HepG2 (cell line): Measurements from ENCODE around the gene SMIM13. TPM values are rescaled to one million over a fixed set of nuclear protein-coding genes. Genes with fewer than 3 reads are reported as not detected.

Experiments
- ATAC-seq: fragments of 200-7000 bp; cut with Tn5 transposase; 3 replicates; pipeline ENCODE4 v1.9.1; 2020; ENCODE audit warnings: mild to moderate bottlenecking, moderate library complexity
- BruUV-seq: library from RNA; stranded (reverse); fragments of 400-500 nt; replicated peaks from 2 replicates; lab custom pipeline; 2021; lab: Mats Ljungman, UMichigan
- CTCF ChIA-PET: fragments of 300-600 bp; formaldehyde crosslinking; extraction: SDS; loops from one replicate; lab custom pipeline; 2021; ENCODE audit warnings: low total read pairs, inconsistent platforms, low intra/inter-chr PET ratio; lab: Yijun Ruan, JAX
- POLR2A ChIA-PET: fragments of 350-600 bp; sonication (Branson Sonifier 250); formaldehyde crosslinking; loops from one replicate; lab custom pipeline; 2020; ENCODE audit warnings: antibody characterized with exemption, inconsistent platforms; lab: Yijun Ruan, JAX
- DNase-seq: peaks from one replicate; pipeline ENCODE4 v3.0.0-alpha.2; 2015; ENCODE audit warnings: low spot score
- FAIRE-seq: peaks from 3 replicates; lab custom pipeline; 2011; peaks lifted over from hg19 to GRCh38; lab: Jason Lieb, UNC
- H2AFZ ChIP-seq: one replicate; pipeline ENCODE4 v1.6.1; 2011; ENCODE audit warnings: low read length, inconsistent platforms
- H3K27ac ChIP-seq: fragments of 300-600 bp; 3 replicates; pipeline ENCODE4 v1.8.0; 2011; ENCODE audit warnings: mixed run types, mild to moderate bottlenecking, mixed read lengths, low read length, inconsistent platforms; ENCODE audit not compliant: insufficient read depth; ENCODE audit errors: extremely low read length
- H3K27me3 ChIP-seq, 2 experiments: fragments of 200-600 bp in 1 of 2; 2 replicates in 1 of 2; 3 replicates in 1 of 2; pipeline versions ENCODE4 v1.6.0 to v1.8.0; 2011; ENCODE audit warnings: low read length in 2 of 2, mild to moderate bottlenecking in 2 of 2, moderate library complexity in 2 of 2, inconsistent platforms in 1 of 2; ENCODE audit not compliant: insufficient read depth in 2 of 2, control insufficient read depth in 1 of 2
- H3K36me3 ChIP-seq, 2 experiments: fragments of 200-600 bp in 1 of 2; replicated peaks in 1 of 2; 2 replicates in 1 of 2; 3 replicates in 1 of 2; pipeline versions ENCODE4 v1.5.1 to v1.8.0; 2011; ENCODE audit warnings: low read length in 2 of 2, inconsistent platforms in 1 of 2; ENCODE audit not compliant: insufficient read depth in 2 of 2, control insufficient read depth in 1 of 2
- H3K4me1 ChIP-seq: 2 replicates; pipeline ENCODE4 v1.5.1; 2012; ENCODE audit warnings: low read length, inconsistent platforms; ENCODE audit not compliant: insufficient read depth
- H3K4me2 ChIP-seq: 2 replicates; pipeline ENCODE4 v1.6.0; 2011; ENCODE audit warnings: low read depth, low read length, inconsistent platforms
- H3K4me3 ChIP-seq, 3 experiments: fragments of 200-600 bp in 1 of 3; sonication (generic), shearing (Covaris generic) in 1 of 3; replicated peaks in 1 of 3; 2 replicates each; pipeline ENCODE4 v1.5.1; 2011 to 2016; ENCODE audit warnings: low read length in 3 of 3, inconsistent platforms in 2 of 3, low read depth in 2 of 3, mild to moderate bottlenecking in 2 of 3, control low read depth in 1 of 3, mixed read lengths in 1 of 3; ENCODE audit not compliant: insufficient read depth in 1 of 3
- H3K79me2 ChIP-seq: one replicate; pipeline ENCODE4 v1.6.1; 2011; ENCODE audit warnings: low read length, inconsistent platforms; ENCODE audit not compliant: insufficient read depth
- H3K9ac ChIP-seq: 2 replicates; pipeline ENCODE4 v1.6.0; 2011; ENCODE audit warnings: mild to moderate bottlenecking, low read depth, low read length, inconsistent platforms; ENCODE audit not compliant: insufficient read depth
- H3K9me3 ChIP-seq: 2 replicates; pipeline ENCODE4 v1.5.1; 2012; ENCODE audit warnings: mild to moderate bottlenecking, low read length
- H4K20me1 ChIP-seq: 2 replicates; pipeline ENCODE4 v1.6.0; 2011; ENCODE audit warnings: inconsistent platforms, mild to moderate bottlenecking, low read length, moderate library complexity; ENCODE audit not compliant: insufficient read depth
- EZH2 ChIP-seq: conservative IDR thresholded peaks from 2 replicates; pipeline ENCODE4 v1.6.1; 2012; ENCODE audit warnings: mild to moderate bottlenecking, low read depth, low read length, moderate library complexity
- GABPB1 ChIP-seq: IDR thresholded peaks from 2 replicates; pipeline ENCODE4 v1.6.1; 2016; ENCODE audit warnings: mild to moderate bottlenecking, missing genetic modification reagents, moderate library complexity, missing compliant biosample characterization
- GLI4 ChIP-seq: sonication (generic); formaldehyde crosslinking; IDR thresholded peaks from 2 replicates; pipeline ENCODE4 v1.5.1; 2020; ENCODE audit warnings: missing genetic modification reagents, mild to moderate bottlenecking, moderate library complexity, borderline replicate concordance
- HNRNPUL1 ChIP-seq: fragments of 200-400 bp; formaldehyde crosslinking; IDR thresholded peaks from 2 replicates; pipeline ENCODE4 v1.6.1; 2017; ENCODE audit warnings: low read depth, mild to moderate bottlenecking, low read length, moderate library complexity
- SP2 ChIP-seq: sonication (generic); formaldehyde crosslinking; IDR thresholded peaks from 2 replicates; pipeline ENCODE4 v1.5.1; 2020; ENCODE audit warnings: mild to moderate bottlenecking, missing genetic modification reagents
- ZNF121 ChIP-seq: sonication (generic); formaldehyde crosslinking; IDR thresholded peaks from 2 replicates; pipeline ENCODE4 v1.5.0; 2020; ENCODE audit warnings: mild to moderate bottlenecking, missing genetic modification reagents
- ZNF207 ChIP-seq: fragments of 450-650 bp; IDR thresholded peaks from 2 replicates; pipeline ENCODE4 v1.6.1; 2016; ENCODE audit warnings: antibody characterized with exemption, borderline replicate concordance
- ZNF232 ChIP-seq: sonication (generic); formaldehyde crosslinking; IDR thresholded peaks from 2 replicates; pipeline ENCODE4 v1.4.0; 2020; ENCODE audit warnings: missing genetic modification reagents, borderline replicate concordance
- ZNF333 ChIP-seq: sonication (generic); formaldehyde crosslinking; IDR thresholded peaks from 2 replicates; pipeline ENCODE4 v1.4.0; 2020; ENCODE audit warnings: mild to moderate bottlenecking, missing genetic modification reagents, borderline replicate concordance
- ZNF577 ChIP-seq: sonication (generic); formaldehyde crosslinking; IDR thresholded peaks from 2 replicates; pipeline ENCODE4 v1.4.0; 2020; ENCODE audit warnings: mild to moderate bottlenecking, low read depth, missing genetic modification reagents, borderline replicate concordance
- ZNF605 ChIP-seq: sonication (generic); formaldehyde crosslinking; IDR thresholded peaks from 2 replicates; pipeline ENCODE4 v1.8.0; 2022; ENCODE audit warnings: mild to moderate bottlenecking, missing genetic modification reagents
- ZNF703 ChIP-seq: sonication (generic); formaldehyde crosslinking; IDR thresholded peaks from 2 replicates; pipeline ENCODE4 v1.5.1; 2020; ENCODE audit warnings: missing genetic modification reagents, mild to moderate bottlenecking, moderate library complexity, borderline replicate concordance
- in situ Hi-C: cut with HindIII; loops from 2 replicates; pipeline ENCODE4 v1.10.0; 2017; ENCODE audit warnings: low pct_unique_long_range_greater_than_20kb; ENCODE audit not compliant: extremely low pct_ligation_motif_present
- intact Hi-C: fragments of 100-400 bp; cut with micrococcal nuclease; formaldehyde crosslinking; loops from one replicate; pipeline ENCODE4 v1.10.0; 2022; ENCODE audit not compliant: unreplicated experiment
- polyA plus RNA-seq, 8 experiments: library from polyadenylated mRNA; depleted of rRNA in 3 of 8; stranded (reverse) in 7 of 8; unstranded in 1 of 8; fragments of >200 nt; fragmentation: Illumina TruSeq in 4 of 8; extraction: Trizol in 4 of 8; gene quantifications; 2 replicates each; pipeline versions ENCODE4 v1.2.1 to v1.2.3, GENCODE V29; 2011 to 2016; ENCODE audit warnings: low read depth in 4 of 8, missing spikeins in 1 of 8, mixed read lengths in 1 of 8; ENCODE audit not compliant: insufficient read depth in 1 of 8
- total RNA-seq, 5 experiments: library from RNA; depleted of rRNA; stranded (reverse); fragments of >200 nt; fragmentation: Illumina TruSeq; extraction: Trizol; gene quantifications; 2 replicates each; pipeline ENCODE4 v1.2.3, GENCODE V29; 2016; ENCODE audit warnings: low read depth in 1 of 5
- TF ChIP-seq, protein P1 (sequence below): sonication (generic); formaldehyde crosslinking; IDR thresholded peaks from 2 replicates; pipeline ENCODE4 v1.4.0; 2020; ENCODE audit warnings: missing genetic modification reagents, low read depth, mild to moderate bottlenecking, borderline replicate concordance
- TF ChIP-seq, protein P2 (sequence below): sonication (generic); formaldehyde crosslinking; IDR thresholded peaks from 2 replicates; pipeline ENCODE4 v1.8.1; 2023; ENCODE audit warnings: mild to moderate bottlenecking, missing genetic modification reagents
- TF ChIP-seq, protein P3 (sequence below): sonication (generic); formaldehyde crosslinking; IDR thresholded peaks from 2 replicates; pipeline ENCODE4 v1.9.0; 2021; ENCODE audit warnings: missing genetic modification reagents, mild to moderate bottlenecking, borderline replicate concordance
- TF ChIP-seq, protein P4 (sequence below): sonication (generic); formaldehyde crosslinking; IDR thresholded peaks from 2 replicates; pipeline ENCODE4 v1.4.0; 2020; ENCODE audit warnings: low read depth, missing genetic modification reagents

SMIM13 gene
- total and polyA plus RNA-seq, 2 of the 13 experiments (the other 11 are each of a cell fraction or from before 2014, with no cell fraction given), result 2.7 to 10.2 TPM

DNA sequence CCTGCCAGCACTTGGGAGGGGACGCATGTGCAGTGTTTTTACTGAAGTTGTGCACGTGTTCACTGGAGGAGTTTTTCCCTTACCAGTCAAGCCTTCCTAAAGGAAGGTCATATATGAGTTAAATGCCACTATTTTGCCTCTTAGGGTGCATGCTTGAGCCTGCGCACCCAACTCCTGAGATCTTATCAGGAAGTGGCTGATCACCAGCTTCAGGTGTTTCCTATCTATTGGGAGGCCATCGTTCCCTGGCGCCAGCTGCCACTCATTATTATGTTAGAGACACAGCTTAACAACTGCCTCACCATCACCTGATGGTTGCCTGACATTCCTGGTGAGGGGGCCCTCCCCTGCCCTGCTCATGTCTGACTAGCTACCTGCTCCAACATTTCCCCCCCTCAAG, 9.4 kb downstream of the SMIM13 start (continued):
- TF ChIP-seq, protein P1, sequence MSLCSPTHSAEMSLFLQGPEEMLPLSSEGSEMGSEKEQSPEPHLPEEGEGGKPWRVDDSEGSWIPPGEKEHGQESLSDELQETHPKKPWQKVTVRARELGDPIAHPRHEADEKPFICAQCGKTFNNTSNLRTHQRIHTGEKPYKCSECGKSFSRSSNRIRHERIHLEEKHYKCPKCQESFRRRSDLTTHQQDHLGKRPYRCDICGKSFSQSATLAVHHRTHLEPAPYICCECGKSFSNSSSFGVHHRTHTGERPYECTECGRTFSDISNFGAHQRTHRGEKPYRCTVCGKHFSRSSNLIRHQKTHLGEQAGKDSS (CRISPR knock-in tag), result no peak
- TF ChIP-seq ZNF605 (CRISPR knock-in tag) (no peak), ZNF232 (CRISPR knock-in tag) (no peak), ZNF207 (no peak), GABPB1 (no peak), ZNF333 (CRISPR knock-in tag) (no peak)
- TF ChIP-seq, protein P2, sequence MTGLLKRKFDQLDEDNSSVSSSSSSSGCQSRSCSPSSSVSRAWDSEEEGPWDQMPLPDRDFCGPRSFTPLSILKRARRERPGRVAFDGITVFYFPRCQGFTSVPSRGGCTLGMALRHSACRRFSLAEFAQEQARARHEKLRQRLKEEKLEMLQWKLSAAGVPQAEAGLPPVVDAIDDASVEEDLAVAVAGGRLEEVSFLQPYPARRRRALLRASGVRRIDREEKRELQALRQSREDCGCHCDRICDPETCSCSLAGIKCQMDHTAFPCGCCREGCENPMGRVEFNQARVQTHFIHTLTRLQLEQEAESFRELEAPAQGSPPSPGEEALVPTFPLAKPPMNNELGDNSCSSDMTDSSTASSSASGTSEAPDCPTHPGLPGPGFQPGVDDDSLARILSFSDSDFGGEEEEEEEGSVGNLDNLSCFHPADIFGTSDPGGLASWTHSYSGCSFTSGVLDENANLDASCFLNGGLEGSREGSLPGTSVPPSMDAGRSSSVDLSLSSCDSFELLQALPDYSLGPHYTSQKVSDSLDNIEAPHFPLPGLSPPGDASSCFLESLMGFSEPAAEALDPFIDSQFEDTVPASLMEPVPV (CRISPR knock-in tag), result no peak

DNA sequence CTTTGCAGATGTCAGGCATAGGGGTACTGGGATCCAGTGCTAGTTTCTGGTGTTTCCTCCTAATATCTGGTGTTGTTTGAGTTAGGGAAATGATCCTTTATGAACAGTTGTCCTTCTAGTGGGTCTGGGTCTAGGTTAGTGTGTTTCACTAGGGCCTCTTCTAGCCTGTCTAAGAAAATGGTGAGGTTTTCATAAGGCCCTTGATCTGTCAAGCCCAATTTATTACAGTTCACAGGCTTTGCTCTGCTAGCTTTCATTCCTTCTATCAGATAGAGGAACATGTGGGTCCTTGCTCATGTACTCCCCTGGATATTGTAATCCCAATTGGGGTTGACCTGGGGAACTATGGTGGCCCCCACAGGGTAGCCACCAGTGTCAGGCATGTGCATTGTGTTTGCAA, 15.1 kb downstream of the SMIM13 start:
- Histone ChIP-seq H2AFZ (no peak overlapping the region), H3K4me2 (no peak overlapping the region), H3K4me1 (peaks cover 8% of the 10 kb centered on the region; the same call in 1 of the 2 replicates), H3K27ac (no peak overlapping the region), H3K9me3 (no peaks in the 10 kb centered on the region), H3K36me3 (no peaks in the 10 kb centered on the region; a peak in 1 of 5 replicates), H3K9ac (no peak overlapping the region), H3K27me3 (no peaks in the 10 kb centered on the region), H4K20me1 (peaks cover 2% of the 10 kb centered on the region; the same call in 1 of the 2 replicates), H3K4me3 (no peak overlapping the region), H3K79me2 (peaks cover 93% of the 10 kb centered on the region)
- DNase-seq (no peak), FAIRE-seq (no peak), ATAC-seq (no peak)
- in situ Hi-C loops (no loop called here), intact Hi-C loops (no loop called here)
- CTCF ChIA-PET, result no interaction called here
- BruUV-seq, result no TSS peak
- POLR2A ChIA-PET, result no interaction called here
- TF ChIP-seq, protein P3, sequence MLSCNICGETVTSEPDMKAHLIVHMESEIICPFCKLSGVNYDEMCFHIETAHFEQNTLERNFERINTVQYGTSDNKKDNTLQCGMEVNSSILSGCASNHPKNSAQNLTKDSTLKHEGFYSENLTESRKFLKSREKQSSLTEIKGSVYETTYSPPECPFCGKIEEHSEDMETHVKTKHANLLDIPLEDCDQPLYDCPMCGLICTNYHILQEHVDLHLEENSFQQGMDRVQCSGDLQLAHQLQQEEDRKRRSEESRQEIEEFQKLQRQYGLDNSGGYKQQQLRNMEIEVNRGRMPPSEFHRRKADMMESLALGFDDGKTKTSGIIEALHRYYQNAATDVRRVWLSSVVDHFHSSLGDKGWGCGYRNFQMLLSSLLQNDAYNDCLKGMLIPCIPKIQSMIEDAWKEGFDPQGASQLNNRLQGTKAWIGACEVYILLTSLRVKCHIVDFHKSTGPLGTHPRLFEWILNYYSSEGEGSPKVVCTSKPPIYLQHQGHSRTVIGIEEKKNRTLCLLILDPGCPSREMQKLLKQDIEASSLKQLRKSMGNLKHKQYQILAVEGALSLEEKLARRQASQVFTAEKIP (CRISPR knock-in tag), result no peak
- TF ChIP-seq ZNF577 (CRISPR knock-in tag), result no peak
- TF ChIP-seq EZH2, result no peak
- TF ChIP-seq ZNF121, result no peak
- no peak for TF ChIP-seq SP2
- no peak for TF ChIP-seq GLI4 (CRISPR knock-in tag)
- no peak for TF ChIP-seq HNRNPUL1
- no peak for TF ChIP-seq ZNF703 (CRISPR knock-in tag)
- TF ChIP-seq, protein P4, sequence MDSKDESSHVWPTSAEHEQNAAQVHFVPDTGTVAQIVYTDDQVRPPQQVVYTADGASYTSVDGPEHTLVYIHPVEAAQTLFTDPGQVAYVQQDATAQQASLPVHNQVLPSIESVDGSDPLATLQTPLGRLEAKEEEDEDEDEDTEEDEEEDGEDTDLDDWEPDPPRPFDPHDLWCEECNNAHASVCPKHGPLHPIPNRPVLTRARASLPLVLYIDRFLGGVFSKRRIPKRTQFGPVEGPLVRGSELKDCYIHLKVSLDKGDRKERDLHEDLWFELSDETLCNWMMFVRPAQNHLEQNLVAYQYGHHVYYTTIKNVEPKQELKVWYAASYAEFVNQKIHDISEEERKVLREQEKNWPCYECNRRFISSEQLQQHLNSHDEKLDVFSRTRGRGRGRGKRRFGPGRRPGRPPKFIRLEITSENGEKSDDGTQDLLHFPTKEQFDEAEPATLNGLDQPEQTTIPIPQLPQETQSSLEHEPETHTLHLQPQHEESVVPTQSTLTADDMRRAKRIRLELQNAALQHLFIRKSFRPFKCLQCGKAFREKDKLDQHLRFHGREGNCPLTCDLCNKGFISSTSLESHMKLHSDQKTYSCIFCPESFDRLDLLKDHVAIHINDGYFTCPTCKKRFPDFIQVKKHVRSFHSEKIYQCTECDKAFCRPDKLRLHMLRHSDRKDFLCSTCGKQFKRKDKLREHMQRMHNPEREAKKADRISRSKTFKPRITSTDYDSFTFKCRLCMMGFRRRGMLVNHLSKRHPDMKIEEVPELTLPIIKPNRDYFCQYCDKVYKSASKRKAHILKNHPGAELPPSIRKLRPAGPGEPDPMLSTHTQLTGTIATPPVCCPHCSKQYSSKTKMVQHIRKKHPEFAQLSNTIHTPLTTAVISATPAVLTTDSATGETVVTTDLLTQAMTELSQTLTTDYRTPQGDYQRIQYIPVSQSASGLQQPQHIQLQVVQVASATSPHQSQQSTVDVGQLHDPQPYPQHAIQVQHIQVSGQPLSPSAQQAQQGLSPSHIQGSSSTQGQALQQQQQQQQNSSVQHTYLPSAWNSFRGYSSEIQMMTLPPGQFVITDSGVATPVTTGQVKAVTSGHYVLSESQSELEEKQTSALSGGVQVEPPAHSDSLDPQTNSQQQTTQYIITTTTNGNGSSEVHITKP, result no peak
